GM18507 (cell line): ENCODE data around the gene KDM4B.

Experiments used
- DNase-seq: peaks from one replicate; pipeline ENCODE4 v3.0.0; 2011; ENCODE audit warnings: low read depth; ENCODE audit not compliant: insufficient read length; ENCODE audit errors: extremely low spot score
- FAIRE-seq: peaks from 2 replicates; lab custom pipeline; 2011; peaks lifted over from hg19 to GRCh38; lab: Jason Lieb, UNC

KDM4B gene

DNA sequence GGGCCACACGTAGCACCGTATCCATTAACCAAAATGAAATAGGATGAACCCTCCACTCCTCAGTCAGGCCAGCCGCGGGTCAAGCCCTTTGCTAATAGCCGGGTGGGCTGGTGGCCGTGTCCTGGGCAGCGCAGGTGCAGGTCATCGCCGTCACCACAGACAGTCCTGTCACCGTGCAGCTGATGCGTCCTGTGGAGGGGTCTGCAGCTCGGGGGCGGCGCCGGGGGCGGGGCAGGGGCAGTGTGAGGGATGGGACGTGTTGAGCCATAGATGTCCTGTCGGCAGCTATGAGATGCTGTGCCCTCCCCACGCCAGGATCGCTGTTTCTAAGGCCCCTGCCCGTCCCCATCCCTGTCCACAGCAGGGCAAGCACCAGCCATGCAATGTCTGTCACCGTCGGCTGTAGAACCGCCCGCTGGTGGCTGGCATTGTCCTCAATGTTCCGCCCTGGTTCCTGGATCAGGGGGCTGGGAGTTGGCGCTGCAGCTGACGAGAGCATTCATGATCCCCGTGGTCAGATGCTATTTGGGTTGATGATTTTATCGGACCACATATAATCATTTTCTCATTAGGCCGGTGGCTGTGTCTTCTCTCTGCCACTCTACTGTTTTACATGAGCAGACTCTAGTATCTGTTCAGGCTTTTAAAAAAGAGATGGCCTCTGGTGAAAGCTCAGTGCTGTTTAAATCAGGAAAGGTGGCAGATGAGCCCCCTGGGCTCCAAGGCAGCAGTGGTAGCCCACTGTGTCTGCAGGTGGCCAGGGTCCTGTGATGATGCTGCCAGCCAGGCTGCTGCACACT is 126.1 kb downstream of the KDM4B start:
- DNase-seq = no peak
- FAIRE-seq = no peak

DNA sequence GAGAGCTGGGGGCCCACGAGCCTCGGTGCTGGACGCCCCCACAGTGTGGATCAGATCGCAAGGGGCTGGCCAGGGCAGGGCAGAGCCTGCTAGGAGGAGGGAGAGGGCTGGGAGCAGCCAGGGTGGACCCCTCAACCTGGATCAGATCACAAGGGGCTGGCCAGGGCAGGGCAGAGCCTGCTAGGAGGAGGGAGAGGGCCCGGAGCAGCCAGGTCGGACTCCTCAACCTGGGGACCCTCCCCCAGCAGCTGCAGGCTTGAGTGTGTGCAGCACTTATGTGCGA is 126.6 kb downstream of the KDM4B start:
- FAIRE-seq (no peak), DNase-seq (no peak)

DNA sequence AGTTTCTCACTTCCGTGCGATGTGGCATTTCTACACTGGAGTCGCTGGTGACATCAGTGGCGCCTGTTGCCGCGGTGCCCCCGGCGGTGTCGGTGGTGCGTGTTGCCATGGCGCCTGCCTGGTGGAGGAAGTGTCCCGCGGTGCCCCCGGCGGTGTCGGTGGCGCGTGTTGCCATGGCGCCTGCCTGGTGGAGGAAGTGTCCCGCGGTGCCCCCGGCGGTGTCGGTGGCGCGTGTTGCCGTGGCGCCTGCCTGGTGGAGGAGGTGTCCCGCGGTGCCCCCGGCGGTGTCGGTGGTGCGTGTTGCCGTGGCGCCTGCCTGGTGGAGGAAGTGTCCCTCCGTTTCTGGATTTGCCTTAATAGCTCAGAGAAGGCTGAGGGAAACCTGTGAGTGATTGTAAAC is 127.6 kb downstream of the KDM4B start:
- FAIRE-seq = no peak

DNA sequence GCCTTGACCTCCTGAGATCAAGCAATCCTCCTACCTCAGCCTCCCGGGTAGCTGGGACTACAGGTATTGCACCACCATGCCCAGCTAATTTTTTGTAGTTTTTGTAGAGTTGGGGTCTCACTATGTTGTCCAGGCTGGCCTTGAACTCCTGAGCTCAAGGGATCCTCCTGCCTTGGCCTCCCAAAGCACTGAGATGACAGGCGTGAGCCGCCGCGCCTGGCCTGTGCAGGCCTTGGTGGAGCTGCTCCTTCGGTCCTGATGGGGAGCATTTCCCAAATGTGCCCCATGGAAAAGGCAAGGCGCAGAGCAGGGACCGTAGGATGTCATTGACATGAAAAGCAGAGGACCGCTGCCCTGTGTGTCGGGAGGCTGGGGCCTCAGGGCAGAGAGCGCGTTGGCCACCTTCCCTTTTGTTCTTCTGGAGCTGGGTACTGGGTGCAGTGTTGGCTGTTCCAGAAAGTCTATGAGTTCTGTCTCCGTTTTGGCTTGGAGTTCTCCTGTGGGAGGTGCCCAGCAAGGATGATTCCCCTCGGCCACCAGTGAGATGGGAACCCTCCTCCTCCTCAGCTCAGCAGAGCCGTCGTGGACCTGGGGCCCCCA is 128.5 kb downstream of the KDM4B start:
- DNase-seq = no peak
- no peak for FAIRE-seq

More for the DNA sequence above, 127.6 kb downstream of the KDM4B start:
- DNase-seq = no peak

DNA sequence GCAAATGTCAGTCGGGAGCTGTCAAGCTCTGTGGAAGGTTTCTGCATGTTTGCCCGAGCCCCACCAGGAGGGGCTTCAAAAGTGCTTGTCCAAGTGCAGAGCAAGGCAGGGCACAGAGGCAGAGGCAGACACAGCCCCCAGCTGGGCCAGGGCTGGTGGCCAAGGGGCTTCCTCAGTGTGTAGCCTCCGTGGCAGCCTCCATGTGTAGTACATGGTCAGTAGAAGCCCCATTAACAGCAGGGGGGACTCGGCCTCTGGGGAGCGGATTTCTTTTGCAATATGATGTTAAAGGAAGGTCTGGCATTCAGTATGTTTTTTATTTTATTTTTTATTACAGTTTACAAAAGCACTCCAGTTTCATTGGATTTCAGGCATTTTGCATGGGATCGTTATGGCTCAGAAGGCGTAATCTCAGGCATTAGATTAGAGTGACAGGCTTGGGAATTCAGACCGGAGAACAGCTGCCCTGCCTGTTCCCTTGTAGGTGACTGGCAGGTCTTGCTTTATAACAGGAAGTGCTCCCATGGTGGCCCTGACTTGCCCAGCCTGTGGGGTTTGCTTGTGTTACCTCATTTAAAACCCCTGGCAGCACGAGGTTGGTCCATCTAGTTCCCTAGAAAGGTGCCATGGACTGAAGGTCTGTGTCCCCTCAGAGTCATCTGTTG is 129.2 kb downstream of the KDM4B start:
- no peak for DNase-seq
- no peak for FAIRE-seq

DNA sequence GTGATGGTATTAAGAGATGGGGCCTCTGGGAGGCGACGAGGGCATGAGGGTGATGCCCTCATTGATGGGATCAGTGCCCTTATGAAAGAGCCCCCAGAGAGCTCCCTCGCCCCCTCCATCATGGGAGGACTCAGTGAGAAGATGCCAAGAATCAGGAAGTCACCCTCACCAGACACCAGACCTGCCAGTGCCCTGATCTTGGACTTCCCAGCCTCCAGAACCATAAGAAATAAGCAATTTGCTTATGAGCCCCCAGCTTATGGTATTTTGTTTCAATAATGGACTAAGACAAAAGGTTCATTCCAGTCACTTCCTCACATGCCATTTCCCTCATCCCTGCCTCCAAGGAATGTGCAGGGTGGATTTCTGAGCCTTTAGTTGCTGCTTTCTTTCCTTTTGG is 129.7 kb downstream of the KDM4B start:
- DNase-seq (no peak), FAIRE-seq (no peak)

DNA sequence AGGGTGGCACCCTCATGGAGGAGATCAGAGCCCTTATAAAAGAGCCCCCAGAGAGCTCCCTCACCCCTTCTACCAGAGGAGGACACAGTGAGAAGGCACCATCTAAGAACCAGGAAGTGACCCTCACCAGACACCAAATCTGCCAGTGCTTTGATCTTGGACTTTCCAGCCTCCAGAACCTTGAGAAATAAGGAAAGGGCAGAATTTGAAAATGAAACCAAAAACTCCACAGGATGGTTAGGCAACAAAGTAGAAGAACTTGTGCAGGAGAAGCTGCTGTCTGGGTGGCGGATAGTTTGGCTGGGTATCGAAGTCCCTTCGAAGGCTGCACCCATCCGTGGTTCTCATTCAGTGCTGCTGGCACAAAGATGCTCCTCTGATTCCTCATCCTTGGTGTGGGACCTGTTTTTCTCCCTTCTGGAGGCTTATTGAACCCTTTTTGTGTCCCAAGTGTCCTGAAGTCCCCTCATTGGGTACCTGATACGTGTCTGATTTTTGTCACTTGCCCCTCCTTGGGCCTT is 130.8 kb downstream of the KDM4B start:
- no peak for FAIRE-seq
- DNase-seq = no peak

DNA sequence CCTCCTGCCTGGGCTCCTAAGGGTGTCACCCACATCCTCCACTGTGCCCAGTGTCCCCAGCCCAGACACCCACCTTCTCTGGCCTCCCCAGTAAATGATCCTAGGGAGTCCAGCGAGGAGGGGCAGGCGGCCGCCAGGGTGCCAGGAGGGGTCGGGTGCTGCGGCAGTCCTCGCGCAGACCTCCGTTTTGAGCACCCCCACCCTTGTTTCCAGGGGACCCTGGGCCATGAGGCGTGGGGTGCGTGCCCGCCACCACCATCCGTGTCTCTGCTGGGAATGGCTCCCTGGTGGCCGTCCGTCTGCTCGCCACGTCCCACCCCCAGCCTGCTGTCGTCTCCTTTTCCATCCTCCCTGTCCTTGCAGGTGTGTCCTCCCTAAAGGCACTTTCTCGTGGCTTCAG is 133.0 kb downstream of the KDM4B start:
- FAIRE-seq = no peak
- DNase-seq = no peak

DNA sequence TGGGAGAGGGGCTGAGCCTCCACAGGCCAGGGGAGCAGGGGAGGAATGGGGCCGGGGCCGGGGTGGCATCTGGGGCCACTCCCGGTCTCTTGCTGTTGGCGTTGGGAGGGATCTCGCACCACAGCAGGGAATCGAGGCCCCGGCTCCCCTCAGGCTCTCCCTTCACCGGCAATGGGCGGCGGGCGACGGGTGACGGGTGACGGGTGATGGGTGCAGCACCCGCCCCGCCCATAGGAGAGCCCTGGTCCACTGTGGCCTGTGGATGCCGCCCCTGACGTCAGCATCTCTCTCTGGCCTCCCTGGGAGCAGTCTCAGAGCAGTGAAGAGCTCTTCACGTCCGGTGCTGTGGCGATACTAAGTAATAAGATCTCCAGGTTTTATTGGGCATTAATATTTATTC is 133.6 kb downstream of the KDM4B start:
- DNase-seq = no peak
- no peak for FAIRE-seq

DNA sequence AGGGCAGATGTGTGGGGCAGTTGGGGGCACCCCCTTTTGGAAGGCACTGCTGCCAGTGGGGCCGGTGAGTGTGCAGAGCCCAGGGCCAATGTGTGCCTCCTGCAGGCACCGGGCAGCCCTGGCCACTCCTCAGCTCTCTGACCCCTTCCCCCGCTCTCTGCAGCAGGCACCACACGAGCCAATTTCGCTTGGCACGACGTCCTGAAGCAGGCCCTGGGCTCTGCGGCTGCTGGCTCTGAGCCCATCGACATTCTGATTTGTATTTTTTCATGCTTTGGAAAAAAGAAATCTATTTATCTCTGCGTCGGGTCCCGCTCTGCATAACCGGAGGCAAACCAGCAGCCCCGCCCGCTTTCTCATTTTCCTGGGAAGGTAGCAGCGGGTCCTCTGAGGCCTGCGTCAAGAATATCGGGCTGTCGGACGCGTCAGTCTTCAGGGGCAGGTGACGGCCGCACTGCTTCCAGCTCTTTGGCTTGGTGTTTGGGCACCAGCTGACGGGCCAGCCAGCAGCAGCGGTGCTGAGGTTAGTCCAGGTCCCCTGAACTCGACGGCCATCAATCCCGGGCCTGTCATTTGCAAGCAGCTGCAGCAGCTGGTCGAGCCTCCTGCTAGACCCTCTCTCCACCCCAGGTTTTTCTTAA is 134.3 kb downstream of the KDM4B start:
- DNase-seq = no peak
- no peak for FAIRE-seq

DNA sequence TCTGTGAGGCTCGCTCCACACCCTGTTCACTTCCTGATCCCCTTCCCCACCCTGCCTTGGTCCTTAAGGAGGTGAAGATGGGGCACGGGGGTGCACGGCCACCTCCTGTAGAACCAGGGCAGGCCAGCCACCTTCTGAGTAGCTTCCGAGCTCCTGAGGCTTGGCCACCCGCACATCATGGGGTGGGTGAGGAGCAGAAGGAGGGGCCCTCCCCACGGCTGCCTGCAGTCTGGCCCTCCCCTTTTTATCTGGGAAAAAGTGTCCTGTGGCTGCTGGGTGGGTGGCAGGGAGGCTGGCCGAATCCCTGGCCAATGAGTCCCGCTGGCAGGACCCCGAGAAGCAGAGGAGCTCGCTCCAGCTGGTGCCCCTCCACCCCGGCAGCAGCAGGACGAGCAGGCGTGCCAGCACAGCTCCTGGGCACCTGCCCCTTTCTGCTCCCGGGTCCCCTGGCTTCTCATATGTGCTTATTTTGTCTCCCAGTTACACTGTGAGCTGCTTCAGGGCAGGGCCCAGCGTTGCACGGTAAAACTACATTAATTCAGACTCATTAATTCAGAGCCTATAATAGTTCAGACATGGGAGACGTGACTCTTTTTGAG is 135.0 kb downstream of the KDM4B start:
- DNase-seq (no peak), FAIRE-seq (no peak)

DNA sequence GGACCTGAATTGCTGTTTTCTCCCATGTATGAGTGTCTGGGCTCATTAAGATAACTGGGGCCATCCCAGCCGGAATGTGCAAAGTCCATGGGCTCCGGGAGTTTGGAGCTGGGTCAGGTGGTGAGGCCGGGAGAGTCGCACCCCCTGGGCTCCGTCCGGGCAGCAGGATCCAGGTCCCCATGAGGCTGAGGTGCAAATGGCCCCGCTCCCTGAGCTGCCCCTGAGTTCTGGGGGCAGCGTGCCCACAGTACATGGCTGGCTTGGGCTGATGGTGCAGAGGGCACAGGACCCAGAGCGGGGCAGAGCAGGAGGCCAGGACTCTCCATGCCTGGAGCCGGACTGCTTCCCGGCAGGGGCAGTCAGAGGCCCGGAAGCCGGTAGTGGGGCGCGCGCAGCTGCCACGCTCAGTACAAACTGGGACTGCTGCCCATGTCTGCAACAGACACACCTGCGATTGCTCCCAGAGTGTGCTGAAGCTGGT is 136.0 kb downstream of the KDM4B start:
- no peak for FAIRE-seq
- no peak for DNase-seq

DNA sequence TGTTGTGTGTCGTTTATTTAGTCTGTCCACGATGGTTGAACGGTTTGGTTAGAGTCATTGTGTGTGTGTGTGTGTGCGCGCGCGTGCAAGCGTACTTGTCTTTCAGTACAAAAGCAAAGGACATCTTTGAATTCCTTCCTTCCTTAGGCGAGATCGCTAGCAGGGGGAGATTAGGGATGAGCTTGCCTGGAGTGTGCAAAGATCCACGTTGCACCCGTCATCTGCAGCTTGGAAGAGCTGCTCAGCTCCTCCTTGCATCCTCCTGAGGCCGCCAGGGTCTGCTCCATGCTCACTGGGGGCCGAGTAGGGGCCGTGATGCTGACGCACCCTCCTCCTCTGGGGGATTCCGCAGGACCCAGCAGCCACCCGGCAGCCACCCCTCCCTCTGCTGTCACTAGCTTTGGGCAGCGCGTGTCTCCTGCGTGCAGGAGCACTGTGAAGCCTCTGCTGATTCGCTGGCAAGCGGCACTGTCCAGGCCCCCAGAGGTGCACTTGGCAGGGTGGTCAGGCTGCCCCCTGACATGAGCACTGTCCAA is 137.3 kb downstream of the KDM4B start:
- FAIRE-seq (no peak), DNase-seq (no peak)

DNA sequence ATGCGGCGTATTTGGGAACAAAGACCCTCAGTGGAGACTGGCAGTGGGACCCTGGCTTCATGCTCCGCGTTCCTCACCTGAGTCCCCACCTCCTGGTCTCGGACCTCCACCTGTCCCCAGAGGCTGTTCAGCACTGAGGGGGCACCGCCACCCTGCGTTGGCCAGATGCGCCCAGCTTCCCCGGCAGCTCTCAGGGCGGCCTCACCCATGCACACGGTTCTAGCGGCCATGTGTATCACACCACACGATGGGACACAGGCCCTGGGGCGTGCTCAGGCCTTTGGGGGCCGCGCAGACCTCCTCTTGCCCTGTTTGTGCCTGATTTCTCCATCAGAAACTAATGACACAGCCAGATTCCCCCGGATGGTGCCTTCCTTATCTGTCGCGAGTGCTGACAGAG is 138.1 kb downstream of the KDM4B start:
- FAIRE-seq (no peak), DNase-seq (no peak)

DNA sequence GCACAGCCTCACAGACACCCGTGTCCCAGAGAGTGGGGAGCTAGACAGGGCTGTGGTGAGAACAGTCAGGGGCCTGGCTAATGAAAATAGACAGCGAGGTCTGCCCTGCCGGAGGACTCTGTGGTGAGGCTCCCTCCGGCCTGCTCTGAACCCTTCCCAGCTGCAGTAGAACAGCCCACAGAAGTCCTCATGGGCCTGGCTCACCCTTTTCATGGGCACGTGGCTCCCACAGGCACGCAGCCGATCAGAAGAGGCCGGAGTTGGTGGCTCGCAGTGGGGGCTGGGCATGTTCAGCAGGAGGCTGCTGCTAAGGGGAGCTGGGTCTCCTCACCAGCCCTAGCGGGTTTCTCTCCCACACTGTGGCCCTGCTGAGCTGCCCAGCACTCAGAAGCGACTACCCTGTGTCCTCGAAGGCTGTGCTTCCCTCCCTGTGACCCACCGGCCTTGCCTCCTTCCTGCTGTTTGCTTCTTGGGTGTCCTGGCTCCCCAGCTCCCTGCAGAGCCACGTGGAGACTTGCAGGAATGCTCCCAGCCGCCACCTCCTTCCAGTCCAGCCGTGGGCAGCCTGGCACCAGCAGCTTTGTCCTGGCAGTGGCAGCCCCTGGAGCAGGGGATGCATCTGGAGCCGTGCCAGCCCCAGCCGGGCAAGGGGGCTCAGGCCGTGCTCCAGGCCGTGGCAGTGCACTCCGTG is 138.7 kb downstream of the KDM4B start:
- DNase-seq (no peak), FAIRE-seq (no peak)

DNA sequence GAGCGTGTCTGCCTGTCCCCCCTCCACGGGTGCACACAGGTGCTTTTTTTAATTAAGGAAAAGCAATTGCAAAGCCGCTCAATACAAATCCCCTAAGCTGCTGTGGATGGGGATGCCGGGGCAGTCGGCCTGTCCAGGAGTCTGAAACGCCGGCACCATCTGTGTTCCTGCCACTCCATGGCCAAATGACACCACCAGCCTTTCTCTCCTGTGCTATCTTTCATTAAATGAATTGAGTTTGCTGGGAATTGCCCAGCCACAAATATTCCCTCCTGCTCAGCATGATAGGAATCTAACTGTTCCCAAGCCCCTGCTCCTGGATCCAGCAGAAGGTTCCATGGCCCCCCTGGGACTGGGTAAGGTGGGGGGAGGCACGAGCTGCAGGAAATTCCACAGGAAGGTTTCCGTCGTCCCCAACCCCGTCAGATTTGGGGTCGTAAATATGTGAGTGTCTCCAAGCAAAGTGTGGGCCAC is 139.2 kb downstream of the KDM4B start:
- DNase-seq (no peak), FAIRE-seq (no peak)

DNA sequence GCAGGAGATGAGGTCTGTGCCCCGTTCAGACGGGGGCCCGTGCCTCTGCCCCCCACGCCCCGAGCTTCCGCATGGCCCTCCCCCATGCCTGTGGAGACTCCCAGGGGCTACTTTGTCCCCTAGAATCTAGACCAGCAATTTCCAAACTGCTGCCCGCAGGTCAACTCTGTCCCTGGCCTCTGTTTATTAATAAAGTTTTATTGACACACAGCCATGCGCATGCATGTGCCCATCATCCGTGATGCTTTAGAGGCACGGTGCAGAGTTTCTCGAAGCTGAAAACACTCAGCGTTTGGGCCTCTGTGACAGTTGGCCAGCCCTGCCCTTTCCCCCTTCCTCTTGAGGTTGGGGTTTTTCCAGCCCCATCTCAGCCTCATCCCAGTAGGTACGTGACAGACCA is 140.0 kb downstream of the KDM4B start:
- FAIRE-seq (no peak), DNase-seq (no peak)

DNA sequence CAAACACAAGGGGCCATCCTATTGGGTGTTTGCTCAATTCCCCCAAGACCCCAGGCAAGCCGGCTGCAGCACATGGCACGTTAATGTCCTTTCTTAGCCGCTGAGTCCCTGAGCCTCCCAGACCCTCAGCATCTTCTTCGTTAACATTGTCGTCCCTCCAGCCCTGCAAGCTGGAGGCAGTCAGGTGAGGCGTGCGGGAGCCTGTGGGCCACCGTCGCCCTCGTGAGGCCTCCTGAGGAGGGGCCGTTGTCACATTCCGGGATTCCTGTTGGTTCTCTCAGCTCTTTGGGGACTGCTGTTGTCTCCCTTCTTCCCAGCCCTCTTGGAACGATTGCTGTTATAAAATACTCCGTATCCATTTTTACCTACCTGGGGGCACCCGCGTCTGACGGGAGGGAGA is 140.6 kb downstream of the KDM4B start:
- DNase-seq = no peak
- FAIRE-seq = no peak

DNA sequence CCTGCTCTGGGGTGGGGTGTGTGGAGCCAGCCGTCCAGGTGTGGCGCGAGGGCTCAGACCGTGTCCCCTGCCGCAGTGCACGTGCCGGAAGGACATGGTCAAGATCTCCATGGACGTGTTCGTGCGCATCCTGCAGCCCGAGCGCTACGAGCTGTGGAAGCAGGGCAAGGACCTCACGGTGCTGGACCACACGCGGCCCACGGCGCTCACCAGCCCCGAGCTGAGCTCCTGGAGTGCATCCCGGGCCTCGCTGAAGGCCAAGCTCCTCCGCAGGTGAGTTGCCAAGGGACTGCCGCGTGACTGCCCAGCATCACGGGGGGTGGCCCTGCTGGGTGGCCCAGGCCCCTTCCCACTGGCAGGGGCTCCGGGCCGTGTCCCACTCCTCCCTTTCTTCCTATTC is 141.6 kb downstream of the KDM4B start:
- no peak for FAIRE-seq
- no peak for DNase-seq
